T47D (cell line): Measurements from ENCODE around the gene TAAR6.
"Not testable (repeated sequence)": the region's sequence is repeated elsewhere in the genome, so short reads cannot be mapped to it uniquely, and the experiment has no call there.

Experiments
- DNase-seq, 2 experiments: peaks; one replicate each; pipeline versions ENCODE4 v3.0.0 to v3.0.0-alpha.2; 2011 to 2012; ENCODE audit warnings: low read depth in 1 of 2, low spot score in 1 of 2
- JUND ChIP-seq: IDR thresholded peaks from 2 replicates; pipeline ENCODE4 v1.6.1; 2012; ENCODE audit warnings: low read depth
- in situ Hi-C: cut with HindIII; loops from 2 replicates; pipeline ENCODE4 v1.10.0; 2016; ENCODE audit warnings: low sequenced_read_pairs, low pct_unique_long_range_greater_than_20kb

Gene TAAR6

DNA sequence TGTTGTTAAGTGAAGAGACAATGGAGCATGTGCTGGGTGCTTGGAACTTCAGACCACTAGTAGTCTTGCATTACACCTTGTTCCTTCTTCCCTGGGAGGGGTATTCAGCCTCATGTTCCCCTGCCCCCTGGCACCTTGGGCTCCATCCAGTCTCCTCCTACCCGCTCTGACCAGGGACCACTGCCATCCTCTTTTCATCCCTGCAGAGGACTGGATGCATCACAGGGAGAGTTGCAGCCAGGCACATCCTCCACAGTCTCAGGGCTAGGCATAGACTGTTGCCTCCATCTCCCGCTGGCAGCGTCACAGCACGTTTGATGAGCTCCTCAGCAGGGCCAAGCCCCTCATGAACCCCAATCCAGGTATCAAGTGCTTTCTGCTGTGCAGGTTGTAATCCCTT lies 18.9 kb upstream of the TAAR6 start:
- no peak for DNase-seq
- in situ Hi-C loops: no loop called here
- no peak for TF ChIP-seq JUND

DNA sequence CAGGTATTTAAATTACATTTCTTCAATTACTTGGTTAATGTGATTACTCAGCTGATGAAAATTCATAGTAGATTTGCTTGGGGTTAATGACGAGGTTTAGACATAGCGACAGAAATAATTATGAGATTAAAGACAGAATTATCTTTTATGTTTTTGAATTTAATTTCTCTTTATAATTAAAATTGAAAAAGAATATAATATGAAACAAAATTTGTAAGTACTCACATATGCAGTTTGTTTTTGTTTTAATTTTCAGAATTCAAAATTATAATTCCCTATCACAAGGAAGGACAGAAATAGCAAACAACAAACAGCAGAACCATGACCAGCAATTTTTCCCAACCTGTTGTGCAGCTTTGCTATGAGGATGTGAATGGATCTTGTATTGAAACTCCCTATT lies 17.8 kb upstream of the TAAR6 start, which contains the start of gene TAAR8:
TAAR8 (plus strand) TSS at position 301 of the 400 bp plus-strand sequence; CDS start at position 322, 21 bp downstream.
- no peak for DNase-seq
- no peak for TF ChIP-seq JUND
- in situ Hi-C loops: no loop called here

DNA sequence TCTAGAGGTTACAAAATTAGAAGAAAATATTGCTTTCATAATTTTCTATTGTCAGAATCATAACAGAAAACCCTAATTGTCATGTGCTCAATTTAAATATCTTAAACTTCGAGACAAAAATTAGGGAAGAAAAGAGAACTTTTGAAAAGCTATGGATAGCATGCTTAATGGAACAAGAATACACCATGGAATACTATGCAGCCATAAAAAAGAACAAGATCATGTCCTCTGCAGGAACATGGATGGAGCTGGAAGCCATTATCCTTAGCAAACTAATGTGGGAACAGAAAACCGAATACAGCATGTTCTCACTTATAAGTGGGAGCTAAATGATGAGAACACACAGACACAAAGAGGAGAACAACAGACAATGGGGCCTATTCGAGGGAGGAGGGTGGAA lies 10.0 kb upstream of the TAAR6 start:
- in situ Hi-C loops, DNase-seq: not testable (repeated sequence)

DNA sequence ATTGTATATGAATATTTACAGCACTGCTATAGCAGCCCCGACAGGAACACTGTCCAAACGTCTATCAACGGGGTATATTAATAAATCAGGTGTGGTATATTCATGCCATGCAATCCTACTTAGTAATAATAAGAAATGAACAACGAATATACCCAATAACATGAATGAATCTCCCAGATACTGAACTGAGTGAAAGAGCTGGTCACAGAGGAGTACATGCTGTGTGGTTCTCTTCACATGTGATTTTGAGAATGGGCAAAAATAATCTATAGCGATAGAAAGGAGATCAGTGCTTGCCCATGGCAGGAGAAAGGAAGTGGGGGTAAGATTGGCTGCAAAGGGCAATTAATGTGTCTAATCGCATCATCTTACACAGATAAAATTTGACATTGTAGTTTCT lies 3.7 kb upstream of the TAAR6 start:
- in situ Hi-C loops: no loop called here

DNA sequence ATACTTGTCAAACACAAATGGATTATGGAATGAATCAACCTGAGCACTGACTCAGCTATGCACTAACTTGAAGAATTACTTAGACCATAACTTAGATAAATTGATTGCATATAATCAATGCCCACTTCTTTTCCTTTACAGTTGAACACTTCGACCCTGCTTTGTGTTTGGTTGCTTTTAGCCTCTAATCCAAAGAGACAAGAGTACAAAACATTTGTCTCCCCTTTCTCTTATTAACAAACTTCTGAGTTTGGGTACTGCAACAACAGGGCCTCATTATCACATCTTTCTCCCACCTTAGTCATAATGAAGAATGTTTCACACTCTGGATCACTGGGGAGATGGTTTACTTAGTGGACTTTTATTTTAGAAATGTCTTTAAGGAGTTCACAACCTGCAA lies 2.6 kb upstream of the TAAR6 start:
- in situ Hi-C loops: no loop called here
- no peak for TF ChIP-seq JUND
- no peak for DNase-seq

More for the DNA sequence above, 3.7 kb upstream of the TAAR6 start:
- DNase-seq: no peak
- TF ChIP-seq JUND: no peak

DNA sequence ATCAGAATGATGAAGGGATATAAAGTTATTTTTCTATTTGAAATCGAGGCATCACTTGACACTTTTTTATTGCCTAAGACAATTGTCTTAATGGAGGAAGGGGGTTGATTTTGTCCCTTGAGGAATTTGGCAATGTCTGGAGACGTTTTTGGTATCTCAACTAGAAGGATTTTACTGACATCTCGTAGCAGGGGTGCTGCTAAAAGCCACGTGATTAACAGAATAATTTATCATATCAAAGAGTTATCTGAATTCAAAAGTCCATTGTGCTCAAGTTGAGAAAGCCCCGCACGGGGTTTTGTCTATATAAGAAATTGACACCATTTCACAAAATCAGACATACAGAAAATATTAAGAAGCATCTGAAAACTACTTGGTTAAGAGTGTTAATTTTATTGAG lies 1.5 kb upstream of the TAAR6 start:
- no peak for DNase-seq
- in situ Hi-C loops: no loop called here
- no peak for TF ChIP-seq JUND

DNA sequence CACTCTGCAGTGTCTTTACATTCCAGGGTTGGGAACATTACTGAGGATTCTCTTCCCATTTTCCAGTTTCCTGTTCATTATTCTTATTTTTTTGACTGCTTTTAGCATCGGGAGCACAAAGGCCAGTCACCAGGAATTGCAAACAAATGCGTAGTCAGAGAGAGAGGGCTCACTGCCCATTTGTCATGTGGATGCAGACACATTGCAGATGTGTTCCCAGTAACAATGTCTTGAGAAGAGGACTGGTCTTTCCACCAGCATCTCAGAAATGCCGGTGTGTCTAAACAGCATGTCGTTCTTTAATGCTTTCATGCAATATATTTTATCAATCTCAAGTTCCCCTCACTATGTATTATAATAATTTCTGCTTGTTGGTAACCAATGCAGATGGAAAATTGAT lies 952 bp upstream of the TAAR6 start:
- in situ Hi-C loops: no loop called here
- TF ChIP-seq JUND: no peak

DNA sequence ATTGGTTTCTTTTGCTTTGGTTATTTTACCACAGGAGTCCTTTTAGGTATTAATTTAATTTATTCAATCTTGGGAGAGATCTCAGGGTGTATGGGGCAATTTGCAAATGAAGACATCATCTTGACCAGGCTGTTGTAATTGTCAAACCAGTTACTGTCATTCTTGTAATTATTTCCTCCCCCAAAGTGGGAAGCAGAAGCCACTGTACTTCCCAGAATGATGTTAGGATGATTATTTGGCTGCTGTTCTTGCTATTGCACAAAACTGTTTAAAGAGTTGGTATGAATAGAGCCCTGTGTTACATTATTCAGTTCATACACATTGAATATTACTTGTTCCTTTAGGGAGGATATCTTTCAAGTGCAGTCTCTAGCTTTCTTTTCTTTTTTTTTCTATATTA lies 1.7 kb downstream of the TAAR6 start:
- TF ChIP-seq JUND: no peak
- DNase-seq: no peak
- in situ Hi-C loops: no loop called here

More for the DNA sequence above, 952 bp upstream of the TAAR6 start:
- DNase-seq: no peak

DNA sequence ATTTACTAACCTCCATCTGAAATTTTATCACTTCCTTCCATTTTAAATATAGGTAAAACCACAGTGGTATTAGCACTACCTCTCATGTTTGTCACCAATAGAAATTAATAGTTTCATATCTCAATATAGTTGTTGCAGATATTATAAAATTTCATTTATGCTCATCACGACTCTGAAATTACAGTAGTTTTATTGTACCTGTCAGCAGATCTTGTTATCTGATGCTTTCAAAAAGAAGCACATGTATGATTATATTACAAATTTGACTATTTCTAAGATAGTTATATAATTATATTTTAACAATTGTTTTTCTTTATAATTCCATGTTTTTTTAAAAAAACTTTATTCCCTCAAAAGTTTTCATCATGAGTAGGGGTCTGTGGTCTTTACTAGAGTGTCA lies 14.6 kb downstream of the TAAR6 start:
- no peak for TF ChIP-seq JUND
- in situ Hi-C loops: no loop called here
- no peak for DNase-seq

DNA sequence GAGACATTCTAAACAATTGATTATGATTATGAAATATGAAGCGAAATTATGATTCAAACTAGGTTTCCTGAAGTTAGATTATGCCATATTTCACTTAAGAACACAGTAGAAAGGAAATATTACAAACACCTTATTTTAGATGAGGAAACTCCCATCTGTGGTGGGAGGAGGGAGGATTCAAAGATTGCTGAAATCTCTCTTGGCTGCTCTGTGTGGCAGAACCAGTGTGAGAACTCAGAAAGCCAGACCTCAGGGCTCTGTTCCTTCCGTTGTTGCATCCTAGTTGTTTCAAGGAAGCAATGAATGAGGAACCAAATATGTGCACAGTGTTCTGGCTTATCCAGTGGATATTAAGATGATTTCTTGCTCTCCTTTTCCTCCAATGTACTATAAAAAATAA lies 17.3 kb downstream of the TAAR6 start:
- in situ Hi-C loops: no loop called here
- DNase-seq: no peak
- TF ChIP-seq JUND: no peak

DNA sequence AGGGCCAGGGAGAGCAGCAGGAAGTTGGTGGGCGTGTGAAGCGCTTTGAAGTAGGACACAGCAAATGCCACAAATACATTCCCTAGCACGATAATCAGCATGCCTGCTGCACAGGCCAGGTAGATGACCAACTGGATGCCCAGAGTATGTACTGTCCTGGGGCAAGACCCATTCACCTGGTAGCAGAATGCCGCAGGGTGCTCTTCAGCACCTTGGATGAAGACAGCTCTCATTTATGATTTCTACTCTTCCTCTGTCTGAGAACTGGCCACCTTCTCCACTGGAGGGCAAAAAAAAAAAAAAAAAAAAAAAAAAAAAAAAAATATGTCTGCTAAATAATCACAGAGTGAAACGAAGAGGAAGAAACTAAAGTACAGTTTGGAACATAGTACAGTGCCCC lies 19.3 kb downstream of the TAAR6 start, which contains the start of gene TAAR5:
TAAR5 (minus strand) TSS at position 288 of the 400 bp plus-strand sequence; CDS start at position 233, 55 bp downstream.
- in situ Hi-C loops: no loop called here

DNA sequence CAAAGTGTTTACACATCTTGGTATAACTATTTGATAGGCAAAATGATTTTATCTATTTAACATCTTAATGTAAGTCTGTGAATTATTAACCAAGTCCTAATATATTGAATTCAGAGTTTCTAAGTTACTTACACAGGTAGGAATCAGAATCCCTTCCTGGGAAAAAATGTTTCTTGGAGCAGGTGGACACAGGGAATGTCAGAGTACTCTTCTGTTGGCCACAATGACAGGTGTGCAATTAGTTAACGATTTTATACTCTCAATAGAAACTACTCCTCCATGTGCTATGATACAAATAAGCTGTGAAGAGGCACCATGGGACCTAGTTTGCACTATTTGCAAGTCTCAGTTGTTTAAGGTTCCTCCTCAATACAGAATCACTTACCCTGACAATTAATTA lies 20.2 kb downstream of the TAAR6 start:
- DNase-seq: no peak
- TF ChIP-seq JUND: no peak
- in situ Hi-C loops: no loop called here

More for the DNA sequence above, 19.3 kb downstream of the TAAR6 start, which contains the start of gene TAAR5:
- no peak for TF ChIP-seq JUND
- no peak for DNase-seq

DNA sequence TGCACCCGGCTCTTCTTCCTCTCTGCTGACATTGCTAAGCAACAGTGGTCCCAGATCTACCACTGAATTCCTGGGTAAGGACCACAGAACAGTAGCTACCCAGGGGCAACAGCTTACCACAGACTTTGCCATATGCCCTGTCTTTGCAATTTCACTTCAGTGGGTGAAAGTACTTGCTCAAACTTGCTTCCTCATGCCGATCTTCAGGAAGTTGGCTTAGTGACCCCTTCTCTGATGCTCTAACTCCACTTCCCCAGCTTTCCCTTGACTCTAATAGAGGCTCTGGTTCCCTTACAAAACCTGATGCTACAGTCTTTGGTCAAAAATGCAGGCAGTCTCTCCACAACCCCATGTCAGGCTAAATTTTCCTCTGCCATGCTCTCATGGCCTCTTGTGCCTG lies 22.7 kb downstream of the TAAR6 start:
- TF ChIP-seq JUND: no peak
- no peak for DNase-seq
- in situ Hi-C loops: no loop called here

DNA sequence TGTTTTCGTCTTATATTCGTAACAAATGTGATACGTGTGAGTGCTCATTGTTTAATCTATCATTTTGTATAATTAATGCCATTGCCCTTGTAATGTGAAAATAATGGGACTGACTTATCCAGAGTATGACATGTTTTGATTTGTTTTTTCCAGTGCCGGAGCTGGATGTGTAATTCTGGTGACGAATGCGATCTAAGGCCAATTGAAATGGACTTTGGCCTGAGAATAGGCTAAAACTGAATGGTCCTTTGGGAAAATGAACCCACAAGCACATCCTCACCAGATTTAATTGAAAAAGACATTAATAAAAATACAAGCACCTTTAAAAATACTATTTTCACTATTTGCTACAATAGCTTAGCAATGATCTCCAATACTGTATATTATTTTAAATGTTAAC lies 26.1 kb downstream of the TAAR6 start:
- no peak for TF ChIP-seq JUND
- no peak for DNase-seq
- in situ Hi-C loops: no loop called here
